Measurements from ENCODE around the gene PRRT3. TPM values are rescaled to one million over a fixed set of nuclear protein-coding genes. Genes with fewer than 3 reads are reported as not detected.

Gene PRRT3
- 8.2 and 11.3 TPM in 2 replicates for total RNA-seq (ENCODE audit: low replicate concordance)
- long read RNA-seq, partial matches to known transcripts = 1 of 1 reads
- long read RNA-seq, other reads (novel, unspliced or antisense) = 0 of 1 reads

GRCh38 chr3:9951962-9952805 is at the start of gene PRRT3:
PRRT3 (minus strand) TSS chr3:9952408; CDS start chr3:9950115, 2,293 bp downstream.
- DNase-seq (ENCODE audit: extremely low spot score, unreplicated experiment) = no peak
- H3K27ac Mint-ChIP-seq = peak within 1 kb of the TSS; percentile 92
- H3K9me3 Mint-ChIP-seq = no peaks in the 10 kb centered on the region
- H3K4me3 Mint-ChIP-seq = peak within 1 kb of the TSS; percentile 87
- H3K36me3 Mint-ChIP-seq = no peaks in the 10 kb centered on the region
- TF ChIP-seq CTCF (conservative IDR thresholded peaks at IDR 0.05) = no peak
- H3K27me3 Mint-ChIP-seq = no peaks in the 10 kb centered on the region
- H3K4me1 Mint-ChIP-seq (ENCODE audit: unreplicated experiment) = peaks cover 23% of the 10 kb centered on the region

GRCh38 chr3:10000686-10001085 is 48.5 kb upstream of the PRRT3 start:
- H3K27me3 Mint-ChIP-seq = no peaks in the 10 kb centered on the region
- no peak for DNase-seq (ENCODE audit: extremely low spot score, unreplicated experiment)
- H3K27ac Mint-ChIP-seq = no peak overlapping the region
- H3K4me3 Mint-ChIP-seq = no peak overlapping the region
- no peaks in the 10 kb centered on the region for H3K9me3 Mint-ChIP-seq
- no peak for TF ChIP-seq CTCF (conservative IDR thresholded peaks at IDR 0.05)
- H3K36me3 Mint-ChIP-seq = peaks cover 15% of the 10 kb centered on the region
- no peaks in the 10 kb centered on the region for H3K4me1 Mint-ChIP-seq (ENCODE audit: unreplicated experiment)

GRCh38 chr3:9994086-9994844 is 42.1 kb upstream of the PRRT3 start:
- DNase-seq (ENCODE audit: extremely low spot score, unreplicated experiment) = no peak
- H3K9me3 Mint-ChIP-seq = no peaks in the 10 kb centered on the region
- H3K4me1 Mint-ChIP-seq (ENCODE audit: unreplicated experiment) = no peaks in the 10 kb centered on the region
- H3K27ac Mint-ChIP-seq = no peak overlapping the region
- no peaks in the 10 kb centered on the region for H3K27me3 Mint-ChIP-seq
- TF ChIP-seq CTCF (conservative IDR thresholded peaks at IDR 0.05) = no peak
- H3K4me3 Mint-ChIP-seq = no peak overlapping the region
- H3K36me3 Mint-ChIP-seq = peaks cover 4% of the 10 kb centered on the region

- no peak for TF ChIP-seq CTCF (conservative IDR thresholded peaks at IDR 0.05)
- Mint-ChIP-seq H3K4me3 (peak overlapping the region; percentile 97), H3K27me3 (no peaks in the 10 kb centered on the region), H3K36me3 (no peaks in the 10 kb centered on the region), H3K9me3 (no peaks in the 10 kb centered on the region), H3K4me1 (ENCODE audit: unreplicated experiment) (peaks cover 13% of the 10 kb centered on the region), H3K27ac (peak overlapping the region; percentile 96)
- no peak for DNase-seq (ENCODE audit: extremely low spot score, unreplicated experiment)
Observed at GRCh38 chr3:9986230-9986725, 34.1 kb upstream of the PRRT3 start.

GRCh38 chr3:9980251-9980650 is 28.0 kb upstream of the PRRT3 start:
- Mint-ChIP-seq H3K4me3 (no peak overlapping the region), H3K9me3 (no peaks in the 10 kb centered on the region), H3K27me3 (no peaks in the 10 kb centered on the region), H3K27ac (no peak overlapping the region), H3K4me1 (ENCODE audit: unreplicated experiment) (peaks cover 5% of the 10 kb centered on the region), H3K36me3 (peaks cover 7% of the 10 kb centered on the region)
- TF ChIP-seq CTCF (conservative IDR thresholded peaks at IDR 0.05) = no peak
- DNase-seq (ENCODE audit: extremely low spot score, unreplicated experiment) = no peak
